Loucy (cell line): ENCODE results near the gene DLGAP1.

Experiments
- H2AFZ ChIP-seq: fragments of 200-600 bp; sonication (generic); 2 replicates; pipeline ENCODE4 v1.6.0; 2016; ENCODE audit warnings: antibody characterized with exemption, mild to moderate bottlenecking, low read length, moderate library complexity
- H3F3A ChIP-seq: fragments of 200-600 bp; 2 replicates; pipeline ENCODE4 v1.6.0; 2016; ENCODE audit warnings: antibody characterized with exemption, low read depth, mild to moderate bottlenecking
- H3K27me3 ChIP-seq: fragments of 200-600 bp; sonication (generic); 2 replicates; pipeline ENCODE4 v1.6.1; 2014; ENCODE audit warnings: low read length, mild to moderate bottlenecking; ENCODE audit not compliant: insufficient read depth, poor library complexity, severe bottlenecking
- H3K36me3 ChIP-seq: fragments of 200-600 bp; sonication (generic); 2 replicates; pipeline ENCODE4 v1.6.1; 2016; ENCODE audit warnings: low read length; ENCODE audit not compliant: insufficient read depth
- H3K4me1 ChIP-seq: fragments of 200-600 bp; sonication (generic); 2 replicates; pipeline ENCODE4 v1.5.1; 2014; ENCODE audit warnings: low read length, mild to moderate bottlenecking; ENCODE audit not compliant: insufficient read depth, poor library complexity, severe bottlenecking
- H3K4me2 ChIP-seq: fragments of 200-600 bp; sonication (generic); 2 replicates; pipeline ENCODE4 v1.6.0; 2014; ENCODE audit warnings: antibody characterized with exemption, low read length, low read depth, mild to moderate bottlenecking; ENCODE audit not compliant: poor library complexity, severe bottlenecking
- H3K4me3 ChIP-seq: fragments of 200-600 bp; sonication (generic); 2 replicates; pipeline ENCODE4 v1.5.1; 2014; ENCODE audit warnings: low read length, mild to moderate bottlenecking, mixed read lengths; ENCODE audit not compliant: poor library complexity, severe bottlenecking
- H3K79me2 ChIP-seq: fragments of 200-600 bp; sonication (generic); 2 replicates; pipeline ENCODE4 v1.6.1; 2014; ENCODE audit warnings: low read length; ENCODE audit not compliant: insufficient read depth
- H3K9ac ChIP-seq: fragments of 200-600 bp; sonication (generic); 2 replicates; pipeline ENCODE4 v1.6.0; 2014; ENCODE audit warnings: mild to moderate bottlenecking, low read depth, low read length, moderate library complexity; ENCODE audit not compliant: poor library complexity, severe bottlenecking
- H3K9me2 ChIP-seq: fragments of 200-600 bp; sonication (generic); replicated peaks from 2 replicates; pipeline ENCODE4 v1.6.1; 2016; ENCODE audit warnings: low read depth, low read length, mixed read lengths
- H3K9me3 ChIP-seq: fragments of 200-600 bp; sonication (generic); 2 replicates; pipeline ENCODE4 v1.6.1; 2014; ENCODE audit warnings: mild to moderate bottlenecking, antibody characterized with exemption, low read length, low read depth; ENCODE audit not compliant: insufficient read depth
- H4K20me1 ChIP-seq: fragments of 200-600 bp; sonication (generic); 2 replicates; pipeline ENCODE4 v1.6.0; 2014; ENCODE audit warnings: antibody characterized with exemption, low read length, mild to moderate bottlenecking; ENCODE audit not compliant: insufficient read depth, poor library complexity, severe bottlenecking
- EZH2phosphoT487 ChIP-seq: fragments of 200-600 bp; IDR thresholded peaks from 2 replicates; pipeline ENCODE4 v1.6.1; 2018; ENCODE audit warnings: antibody characterized with exemption, mild to moderate bottlenecking, moderate library complexity, borderline replicate concordance
- TF ChIP-seq, protein P1 (sequence below): fragments of 200-600 bp; sonication (generic); conservative IDR thresholded peaks from 2 replicates; pipeline ENCODE4 v1.5.1; 2014; ENCODE audit warnings: mild to moderate bottlenecking, antibody characterized with exemption, low read length

Gene DLGAP1

DNA sequence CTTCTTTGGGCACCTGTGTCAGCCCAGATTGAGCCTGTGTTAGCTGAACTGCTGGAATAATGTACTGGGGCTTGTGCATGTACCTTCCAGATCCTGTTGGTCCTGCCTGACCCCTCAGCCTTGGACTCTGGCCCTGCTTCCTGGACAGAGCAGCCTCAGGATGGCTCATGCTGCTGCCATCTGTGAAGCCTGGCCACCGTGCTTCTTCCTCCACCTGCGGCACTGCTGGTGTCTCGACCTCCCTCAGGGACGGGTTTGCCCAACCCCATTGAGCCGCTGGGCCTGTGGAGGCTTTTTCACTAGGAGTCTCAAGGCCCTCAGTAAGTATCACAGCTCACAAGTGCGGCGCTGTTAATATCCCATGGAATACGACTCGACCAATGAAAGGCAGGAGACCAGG lies 662.4 kb downstream of the DLGAP1 start:
- Histone ChIP-seq H3K9me2 (no peaks in the 10 kb centered on the region), H3K9me3 (no peaks in the 10 kb centered on the region), H3F3A (no peaks in the 10 kb centered on the region), H3K4me1 (no peaks in the 10 kb centered on the region), H3K4me2 (no peak overlapping the region), H3K4me3 (no peak overlapping the region), H3K79me2 (no peaks in the 10 kb centered on the region), H3K27me3 (no peaks in the 10 kb centered on the region), H4K20me1 (no peaks in the 10 kb centered on the region), H3K9ac (no peak overlapping the region), H3K36me3 (no peaks in the 10 kb centered on the region), H2AFZ (no peak overlapping the region)
- TF ChIP-seq, protein P1, sequence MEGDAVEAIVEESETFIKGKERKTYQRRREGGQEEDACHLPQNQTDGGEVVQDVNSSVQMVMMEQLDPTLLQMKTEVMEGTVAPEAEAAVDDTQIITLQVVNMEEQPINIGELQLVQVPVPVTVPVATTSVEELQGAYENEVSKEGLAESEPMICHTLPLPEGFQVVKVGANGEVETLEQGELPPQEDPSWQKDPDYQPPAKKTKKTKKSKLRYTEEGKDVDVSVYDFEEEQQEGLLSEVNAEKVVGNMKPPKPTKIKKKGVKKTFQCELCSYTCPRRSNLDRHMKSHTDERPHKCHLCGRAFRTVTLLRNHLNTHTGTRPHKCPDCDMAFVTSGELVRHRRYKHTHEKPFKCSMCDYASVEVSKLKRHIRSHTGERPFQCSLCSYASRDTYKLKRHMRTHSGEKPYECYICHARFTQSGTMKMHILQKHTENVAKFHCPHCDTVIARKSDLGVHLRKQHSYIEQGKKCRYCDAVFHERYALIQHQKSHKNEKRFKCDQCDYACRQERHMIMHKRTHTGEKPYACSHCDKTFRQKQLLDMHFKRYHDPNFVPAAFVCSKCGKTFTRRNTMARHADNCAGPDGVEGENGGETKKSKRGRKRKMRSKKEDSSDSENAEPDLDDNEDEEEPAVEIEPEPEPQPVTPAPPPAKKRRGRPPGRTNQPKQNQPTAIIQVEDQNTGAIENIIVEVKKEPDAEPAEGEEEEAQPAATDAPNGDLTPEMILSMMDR: no peak
- TF ChIP-seq EZH2phosphoT487: no peak

DNA sequence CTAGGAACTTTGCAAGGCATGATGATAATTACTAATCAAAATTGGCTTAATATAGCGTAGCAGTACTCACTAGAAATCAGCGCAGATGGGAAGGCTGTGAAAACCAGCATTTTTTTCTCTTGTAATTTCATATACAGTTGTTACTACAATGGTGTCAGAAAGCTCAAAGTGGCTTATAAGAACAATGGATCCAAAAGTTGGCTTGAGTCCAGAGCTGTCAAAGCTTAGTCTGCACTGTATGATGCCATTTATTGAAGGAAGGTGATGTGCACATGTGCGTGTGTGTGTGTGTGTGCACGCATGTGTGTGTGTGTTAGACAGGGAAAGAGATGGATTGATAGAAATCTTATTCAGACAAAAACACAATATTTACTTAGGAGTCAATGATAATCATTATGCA lies 663.9 kb downstream of the DLGAP1 start:
- Histone ChIP-seq H3K36me3 (no peaks in the 10 kb centered on the region), H3K4me1 (no peaks in the 10 kb centered on the region), H3K9me2 (no peaks in the 10 kb centered on the region), H3K9ac (no peak overlapping the region), H3K4me3 (no peak overlapping the region), H3K9me3 (no peaks in the 10 kb centered on the region), H4K20me1 (no peaks in the 10 kb centered on the region), H3K27me3 (no peaks in the 10 kb centered on the region), H3K4me2 (no peak overlapping the region), H3F3A (no peaks in the 10 kb centered on the region), H3K79me2 (no peaks in the 10 kb centered on the region), H2AFZ (no peak overlapping the region)
- TF ChIP-seq, protein P1: no peak

GRCh38 chr18:3790703-3791102 lies 664.4 kb downstream of the DLGAP1 start:
- H3K4me1 ChIP-seq: no peaks in the 10 kb centered on the region
- H3K9me3 ChIP-seq: no peaks in the 10 kb centered on the region

More at GRCh38 chr18:3790703-3791102, 664.4 kb downstream of the DLGAP1 start:
- Histone ChIP-seq H3K79me2 (no peaks in the 10 kb centered on the region), H3F3A (no peaks in the 10 kb centered on the region), H3K4me3 (no peak overlapping the region), H2AFZ (no peak overlapping the region), H3K9me2 (no peaks in the 10 kb centered on the region), H3K4me2 (no peak overlapping the region), H3K36me3 (no peaks in the 10 kb centered on the region), H3K27me3 (no peaks in the 10 kb centered on the region), H4K20me1 (no peaks in the 10 kb centered on the region), H3K9ac (no peak overlapping the region)
- TF ChIP-seq, protein P1: no peak
- TF ChIP-seq EZH2phosphoT487: no peak
